K562 (cell line): ENCODE results near the gene RUNDC3A. TPM values are rescaled to one million over a fixed set of nuclear protein-coding genes. Genes with fewer than 3 reads are reported as not detected.

ENCODE experiments used
- ATF7 ChIP-seq: fragments of 450-650 bp; IDR thresholded peaks from 2 replicates; pipeline ENCODE4 v1.7.1; 2014; ENCODE audit warnings: mild to moderate bottlenecking, moderate library complexity
- ESRRA ChIP-seq: fragments of 450-650 bp; IDR thresholded peaks from 2 replicates; pipeline ENCODE4 v1.6.1; 2014; ENCODE audit warnings: low read depth, mild to moderate bottlenecking, moderate library complexity, borderline replicate concordance
- polyA plus RNA-seq, 8 experiments: library from polyadenylated mRNA; depleted of rRNA in 4 of 8; stranded (reverse) in 5 of 8; unstranded in 3 of 8; fragments of >200 nt; fragmentation: Nextera tagmentation in 2 of 8; fragmentation: Illumina TruSeq in 1 of 8; extraction: Ambion mirVana in 2 of 8; extraction: Trizol in 1 of 8; gene quantifications; 2 replicates each; pipeline versions ENCODE4 v1.2.1 to v1.2.3, GENCODE V29; 2011 to 2014; ENCODE audit warnings: inconsistent platforms in 1 of 8, missing spikeins in 1 of 8
- total RNA-seq, 7 experiments: library from RNA; depleted of rRNA in 6 of 7; stranded (reverse); fragments of >200 nt in 6 of 7; fragmentation: Illumina TruSeq in 2 of 7; extraction: Trizol in 2 of 7; gene quantifications; 2 replicates each; pipeline versions ENCODE4 v1.2.1 to v1.2.3, GENCODE V29; 2011 to 2021; ENCODE audit warnings: low replicate concordance in 1 of 7
- TF ChIP-seq, protein P1 (sequence below): sonication (generic); formaldehyde crosslinking; IDR thresholded peaks from 2 replicates; pipeline ENCODE4 v1.8.0; 2022; ENCODE audit warnings: mild to moderate bottlenecking, missing genetic modification reagents
- TF ChIP-seq, protein P2 (sequence below): fragments of 450-650 bp; formaldehyde crosslinking; IDR thresholded peaks from 2 replicates; pipeline ENCODE4 v1.4.0; 2020; ENCODE audit warnings: mild to moderate bottlenecking, moderate library complexity
- TF ChIP-seq, protein P3 (sequence below), 2 experiments: fragments of 450-650 bp in 1 of 2; IDR thresholded peaks; 2 replicates each; pipeline ENCODE4 v1.6.1; 2011 to 2017; ENCODE audit warnings: low read depth in 2 of 2, antibody characterized with exemption in 1 of 2, borderline replicate concordance in 1 of 2, low read length in 1 of 2, mild to moderate bottlenecking in 1 of 2, mixed read lengths in 1 of 2; ENCODE audit not compliant: control insufficient read depth in 1 of 2

The RUNDC3A gene
- total and polyA plus RNA-seq, 9 of the 15 experiments (the other 6 are each of a cell fraction or from before 2014, with no cell fraction given): not detected

DNA sequence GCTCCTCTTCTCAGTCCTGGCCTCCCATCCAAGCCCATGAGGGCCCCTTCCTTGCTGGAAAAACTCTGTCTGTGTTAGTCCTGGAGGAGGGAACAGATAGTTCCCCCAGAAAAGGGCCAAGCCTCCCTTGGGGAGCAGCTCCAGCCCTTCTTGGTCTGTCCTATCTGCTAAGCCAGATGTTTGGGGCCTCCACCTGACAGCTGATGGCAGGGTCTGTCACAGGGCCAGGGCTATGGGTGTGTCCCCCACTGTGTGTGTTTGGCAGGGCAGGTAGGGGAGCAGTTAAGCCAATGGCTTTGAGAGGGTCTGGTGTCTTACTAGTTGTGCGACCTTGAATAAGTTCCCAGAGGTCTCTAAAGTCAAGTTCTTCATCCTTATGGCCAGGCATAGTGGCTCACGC lies 26.8 kb upstream of the RUNDC3A start (continued):
- TF ChIP-seq, protein P1, sequence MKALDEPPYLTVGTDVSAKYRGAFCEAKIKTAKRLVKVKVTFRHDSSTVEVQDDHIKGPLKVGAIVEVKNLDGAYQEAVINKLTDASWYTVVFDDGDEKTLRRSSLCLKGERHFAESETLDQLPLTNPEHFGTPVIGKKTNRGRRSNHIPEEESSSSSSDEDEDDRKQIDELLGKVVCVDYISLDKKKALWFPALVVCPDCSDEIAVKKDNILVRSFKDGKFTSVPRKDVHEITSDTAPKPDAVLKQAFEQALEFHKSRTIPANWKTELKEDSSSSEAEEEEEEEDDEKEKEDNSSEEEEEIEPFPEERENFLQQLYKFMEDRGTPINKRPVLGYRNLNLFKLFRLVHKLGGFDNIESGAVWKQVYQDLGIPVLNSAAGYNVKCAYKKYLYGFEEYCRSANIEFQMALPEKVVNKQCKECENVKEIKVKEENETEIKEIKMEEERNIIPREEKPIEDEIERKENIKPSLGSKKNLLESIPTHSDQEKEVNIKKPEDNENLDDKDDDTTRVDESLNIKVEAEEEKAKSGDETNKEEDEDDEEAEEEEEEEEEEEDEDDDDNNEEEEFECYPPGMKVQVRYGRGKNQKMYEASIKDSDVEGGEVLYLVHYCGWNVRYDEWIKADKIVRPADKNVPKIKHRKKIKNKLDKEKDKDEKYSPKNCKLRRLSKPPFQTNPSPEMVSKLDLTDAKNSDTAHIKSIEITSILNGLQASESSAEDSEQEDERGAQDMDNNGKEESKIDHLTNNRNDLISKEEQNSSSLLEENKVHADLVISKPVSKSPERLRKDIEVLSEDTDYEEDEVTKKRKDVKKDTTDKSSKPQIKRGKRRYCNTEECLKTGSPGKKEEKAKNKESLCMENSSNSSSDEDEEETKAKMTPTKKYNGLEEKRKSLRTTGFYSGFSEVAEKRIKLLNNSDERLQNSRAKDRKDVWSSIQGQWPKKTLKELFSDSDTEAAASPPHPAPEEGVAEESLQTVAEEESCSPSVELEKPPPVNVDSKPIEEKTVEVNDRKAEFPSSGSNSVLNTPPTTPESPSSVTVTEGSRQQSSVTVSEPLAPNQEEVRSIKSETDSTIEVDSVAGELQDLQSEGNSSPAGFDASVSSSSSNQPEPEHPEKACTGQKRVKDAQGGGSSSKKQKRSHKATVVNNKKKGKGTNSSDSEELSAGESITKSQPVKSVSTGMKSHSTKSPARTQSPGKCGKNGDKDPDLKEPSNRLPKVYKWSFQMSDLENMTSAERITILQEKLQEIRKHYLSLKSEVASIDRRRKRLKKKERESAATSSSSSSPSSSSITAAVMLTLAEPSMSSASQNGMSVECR: no peak
- TF ChIP-seq ATF7 (no peak), ESRRA (0 out of 2 replicates have a peak, but pooled peaks have one; percentile 36)
- TF ChIP-seq, protein P2, sequence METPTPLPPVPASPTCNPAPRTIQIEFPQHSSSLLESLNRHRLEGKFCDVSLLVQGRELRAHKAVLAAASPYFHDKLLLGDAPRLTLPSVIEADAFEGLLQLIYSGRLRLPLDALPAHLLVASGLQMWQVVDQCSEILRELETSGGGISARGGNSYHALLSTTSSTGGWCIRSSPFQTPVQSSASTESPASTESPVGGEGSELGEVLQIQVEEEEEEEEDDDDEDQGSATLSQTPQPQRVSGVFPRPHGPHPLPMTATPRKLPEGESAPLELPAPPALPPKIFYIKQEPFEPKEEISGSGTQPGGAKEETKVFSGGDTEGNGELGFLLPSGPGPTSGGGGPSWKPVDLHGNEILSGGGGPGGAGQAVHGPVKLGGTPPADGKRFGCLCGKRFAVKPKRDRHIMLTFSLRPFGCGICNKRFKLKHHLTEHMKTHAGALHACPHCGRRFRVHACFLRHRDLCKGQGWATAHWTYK: no peak
- TF ChIP-seq, protein P3, sequence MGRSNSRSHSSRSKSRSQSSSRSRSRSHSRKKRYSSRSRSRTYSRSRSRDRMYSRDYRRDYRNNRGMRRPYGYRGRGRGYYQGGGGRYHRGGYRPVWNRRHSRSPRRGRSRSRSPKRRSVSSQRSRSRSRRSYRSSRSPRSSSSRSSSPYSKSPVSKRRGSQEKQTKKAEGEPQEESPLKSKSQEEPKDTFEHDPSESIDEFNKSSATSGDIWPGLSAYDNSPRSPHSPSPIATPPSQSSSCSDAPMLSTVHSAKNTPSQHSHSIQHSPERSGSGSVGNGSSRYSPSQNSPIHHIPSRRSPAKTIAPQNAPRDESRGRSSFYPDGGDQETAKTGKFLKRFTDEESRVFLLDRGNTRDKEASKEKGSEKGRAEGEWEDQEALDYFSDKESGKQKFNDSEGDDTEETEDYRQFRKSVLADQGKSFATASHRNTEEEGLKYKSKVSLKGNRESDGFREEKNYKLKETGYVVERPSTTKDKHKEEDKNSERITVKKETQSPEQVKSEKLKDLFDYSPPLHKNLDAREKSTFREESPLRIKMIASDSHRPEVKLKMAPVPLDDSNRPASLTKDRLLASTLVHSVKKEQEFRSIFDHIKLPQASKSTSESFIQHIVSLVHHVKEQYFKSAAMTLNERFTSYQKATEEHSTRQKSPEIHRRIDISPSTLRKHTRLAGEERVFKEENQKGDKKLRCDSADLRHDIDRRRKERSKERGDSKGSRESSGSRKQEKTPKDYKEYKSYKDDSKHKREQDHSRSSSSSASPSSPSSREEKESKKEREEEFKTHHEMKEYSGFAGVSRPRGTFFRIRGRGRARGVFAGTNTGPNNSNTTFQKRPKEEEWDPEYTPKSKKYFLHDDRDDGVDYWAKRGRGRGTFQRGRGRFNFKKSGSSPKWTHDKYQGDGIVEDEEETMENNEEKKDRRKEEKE (IDR thresholded peaks at IDR 0.05; ENCODE audit: borderline replicate concordance in 1 of 2, control insufficient read depth in 1 of 2, low read depth in 2 of 2, low read length in 1 of 2): no peak
- TF ChIP-seq, all 486 proteins: peak for 23
